HG02938 (cell line): ENCODE measurements around the gene ZNF638.
"Not testable (repeated sequence)": the region's sequence is repeated elsewhere in the genome, so short reads cannot be mapped to it uniquely, and the experiment has no call there.

Experiments used
- ATAC-seq: cut with Tn5 transposase; IDR thresholded peaks from one replicate; pipeline ENCODE4 v1.9.1; 2021; ENCODE audit warnings: mild to moderate bottlenecking, moderate library complexity; ENCODE audit not compliant: unreplicated experiment

The ZNF638 gene

GRCh38 chr2:71331581-71332434, at the start of gene ZNF638:
Gene ZNF638 (plus strand): TSS chr2:71331782. CDS start chr2:71348955, 17,173 bp downstream.
- ATAC-seq: peak; percentile 95

GRCh38 chr2:71281950-71282349, 49.6 kb upstream of the ZNF638 start:
- no peak for ATAC-seq

- ATAC-seq: no peak
Measured at GRCh38 chr2:71282493-71282892, 49.1 kb upstream of the ZNF638 start.

GRCh38 chr2:71283131-71283530, 48.5 kb upstream of the ZNF638 start:
- no peak for ATAC-seq

GRCh38 chr2:71285706-71286105, 45.9 kb upstream of the ZNF638 start:
- no peak for ATAC-seq

- no peak for ATAC-seq
Measured at GRCh38 chr2:71291398-71291797, 40.2 kb upstream of the ZNF638 start.

GRCh38 chr2:71292159-71292558, 39.4 kb upstream of the ZNF638 start:
- no peak for ATAC-seq

GRCh38 chr2:71298914-71299313, 32.7 kb upstream of the ZNF638 start:
- no peak for ATAC-seq

- ATAC-seq: no peak
Measured at GRCh38 chr2:71299507-71299906, 32.1 kb upstream of the ZNF638 start.

GRCh38 chr2:71303849-71304248, 27.7 kb upstream of the ZNF638 start:
- no peak for ATAC-seq

- no peak for ATAC-seq
Measured at GRCh38 chr2:71306762-71307161, 24.8 kb upstream of the ZNF638 start.

- ATAC-seq: no peak
Measured at GRCh38 chr2:71313016-71313766, 18.4 kb upstream of the ZNF638 start.

- ATAC-seq: no peak
Measured at GRCh38 chr2:71317060-71317459, 14.5 kb upstream of the ZNF638 start.

GRCh38 chr2:71317900-71318299, 13.7 kb upstream of the ZNF638 start:
- ATAC-seq: not testable (repeated sequence)

- no peak for ATAC-seq
Measured at GRCh38 chr2:71323386-71323785, 8.2 kb upstream of the ZNF638 start.

- ATAC-seq: no peak
Measured at GRCh38 chr2:71326968-71327367, 4.6 kb upstream of the ZNF638 start.

- no peak for ATAC-seq
Measured at GRCh38 chr2:71327916-71328315, 3.7 kb upstream of the ZNF638 start.

GRCh38 chr2:71330155-71330554, 1.4 kb upstream of the ZNF638 start:
- ATAC-seq: no peak

- ATAC-seq: no peak
Measured at GRCh38 chr2:71330585-71331330, 824 bp upstream of the ZNF638 start.

GRCh38 chr2:71331331-71331580, 326 bp upstream of the ZNF638 start:
- not testable (repeated sequence) for ATAC-seq

GRCh38 chr2:71332435-71332796, 834 bp downstream of the ZNF638 start:
- no peak for ATAC-seq

- ATAC-seq: no peak
Measured at GRCh38 chr2:71333619-71334018, 2.0 kb downstream of the ZNF638 start.
